CD4-positive, alpha-beta T cell treated with Interleukin-21 for 1 hour (primary cell): Measurements from ENCODE around the gene LDB1.
A peak's percentile ranks its signal among the peaks of the same experiment; 100 is the strongest.

Source experiments
- DNase-seq: peaks from one replicate; pipeline ENCODE4 v3.0.0-alpha.2; 2020

LDB1 gene

GRCh38 chr10:102112210-102112817, 7.9 kb downstream of the LDB1 start:
- no peak for DNase-seq

DNA sequence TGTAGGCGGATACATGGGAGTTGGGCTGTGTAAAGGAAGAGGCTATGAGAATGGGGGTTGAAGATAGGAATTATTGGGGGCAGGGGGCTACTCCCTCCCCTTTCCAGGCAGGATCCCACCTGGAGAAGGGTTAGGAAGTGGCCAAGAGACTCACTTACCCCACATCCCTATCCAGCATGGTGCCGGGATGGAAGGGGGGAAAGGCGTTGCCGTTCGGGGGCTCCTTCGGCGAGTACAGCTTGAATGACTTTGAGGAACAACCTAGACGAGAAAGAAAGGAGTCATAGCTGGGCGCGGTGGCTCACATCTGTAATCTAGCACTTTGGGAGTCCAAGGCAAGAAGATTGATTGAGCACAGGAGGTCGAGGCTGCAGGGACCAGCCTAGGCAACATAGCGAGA, 8.9 kb downstream of the LDB1 start:
- no peak for DNase-seq

DNA sequence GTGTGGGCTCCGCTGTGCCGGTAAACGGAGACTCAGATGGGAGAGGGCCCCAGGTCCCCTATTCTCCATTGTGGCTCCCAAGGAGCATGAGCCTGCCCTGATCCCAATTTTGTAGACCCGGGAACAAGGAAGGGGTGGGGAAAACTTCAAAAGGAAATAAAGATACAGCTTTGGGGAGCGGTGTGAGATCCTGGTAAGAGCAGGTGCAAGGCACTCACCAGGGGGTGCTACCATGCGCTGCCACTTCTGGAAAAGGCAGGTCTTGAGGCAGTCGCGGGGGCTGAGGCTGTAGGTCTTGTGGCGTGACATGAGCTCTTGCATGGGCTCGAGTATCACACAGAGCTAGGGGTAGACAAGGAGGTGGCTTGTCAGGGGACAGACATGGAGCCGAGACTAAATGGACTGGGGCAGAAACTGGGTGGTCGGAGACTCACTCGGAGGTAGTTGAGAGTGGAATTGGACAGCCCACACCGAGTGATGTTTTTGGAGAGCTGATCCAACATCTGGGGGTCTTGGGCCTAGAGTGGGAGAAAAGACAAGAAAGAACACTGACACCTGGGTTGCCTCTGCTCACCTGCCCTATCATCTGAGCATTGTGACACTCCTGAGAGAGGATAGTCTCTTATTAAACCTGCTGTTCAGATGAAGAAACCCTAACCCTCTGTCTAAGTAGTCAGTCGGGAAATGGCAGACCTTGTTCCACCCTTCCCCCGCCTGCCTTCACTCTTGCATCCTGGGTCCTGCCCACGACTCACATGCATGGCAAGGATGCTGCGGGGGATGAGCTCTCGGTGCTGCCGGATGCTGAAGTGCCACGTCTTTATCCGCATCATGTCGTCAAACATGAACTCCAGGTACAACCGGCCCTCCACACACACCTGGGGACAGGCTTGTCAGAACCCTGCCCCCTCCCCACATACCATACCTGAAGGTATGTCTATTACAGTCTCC, 10.7 kb downstream of the LDB1 start:
- DNase-seq: no peak

DNA sequence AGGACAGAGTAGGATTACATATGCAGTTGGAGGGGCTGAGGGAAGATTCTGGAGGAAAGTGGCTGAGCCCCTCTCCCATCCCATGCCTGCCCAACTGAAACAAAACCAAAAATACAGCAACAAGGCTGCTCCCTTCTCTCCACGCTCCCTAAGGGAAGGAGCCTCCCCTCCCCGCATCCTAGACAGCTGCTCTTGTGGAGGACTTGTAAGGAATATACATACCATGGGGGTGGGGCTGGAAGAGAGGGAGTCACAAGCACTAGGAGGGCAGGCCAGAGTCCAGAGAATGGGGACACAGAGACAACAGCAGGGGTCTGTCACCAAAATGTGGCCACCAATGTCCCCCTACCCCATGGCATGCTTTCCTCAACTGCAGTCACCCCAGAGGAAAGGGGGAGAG, 13.2 kb downstream of the LDB1 start:
- DNase-seq: no peak

DNA sequence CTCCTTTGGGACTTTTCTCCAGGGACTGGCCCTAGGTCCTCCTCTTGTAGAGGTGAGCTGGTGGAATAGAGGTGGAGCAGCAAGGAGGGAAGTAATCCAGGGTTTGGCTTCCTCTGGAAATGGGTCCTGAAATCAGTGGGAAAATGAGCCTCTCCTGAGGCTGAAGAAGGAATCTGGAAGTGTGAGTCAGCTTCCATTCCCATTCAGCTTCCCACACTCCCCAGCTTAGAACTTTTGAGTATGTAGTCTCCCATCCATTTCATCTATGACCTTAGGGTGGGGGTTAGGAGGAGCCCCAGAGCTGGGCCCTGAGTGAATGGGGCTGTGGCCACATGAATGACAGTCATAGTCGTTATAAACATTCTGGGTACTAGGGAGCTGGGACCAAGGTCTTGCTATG, 17.7 kb downstream of the LDB1 start:
- no peak for DNase-seq

GRCh38 chr10:102101152-102101551, 19.0 kb downstream of the LDB1 start:
- no peak for DNase-seq

DNA sequence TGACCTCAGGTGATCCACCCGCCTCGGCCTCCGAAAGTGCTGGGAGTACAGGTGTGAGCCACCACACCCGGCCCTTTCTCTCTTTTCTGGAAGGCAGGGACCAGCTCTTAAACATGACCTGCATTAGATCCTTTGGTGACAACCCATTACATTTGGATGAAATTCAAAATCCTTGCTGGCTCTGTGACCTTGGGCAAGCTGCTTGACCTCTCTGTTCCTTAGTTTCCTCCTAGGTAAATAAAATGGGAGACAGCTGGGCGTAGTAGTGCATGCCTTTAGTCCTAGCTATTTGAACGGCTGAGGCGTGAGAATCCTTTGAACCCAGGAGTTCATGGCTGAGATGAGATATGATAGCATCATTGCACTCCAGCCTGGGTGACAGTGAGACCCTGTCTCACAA, 23.7 kb downstream of the LDB1 start:
- no peak for DNase-seq

DNA sequence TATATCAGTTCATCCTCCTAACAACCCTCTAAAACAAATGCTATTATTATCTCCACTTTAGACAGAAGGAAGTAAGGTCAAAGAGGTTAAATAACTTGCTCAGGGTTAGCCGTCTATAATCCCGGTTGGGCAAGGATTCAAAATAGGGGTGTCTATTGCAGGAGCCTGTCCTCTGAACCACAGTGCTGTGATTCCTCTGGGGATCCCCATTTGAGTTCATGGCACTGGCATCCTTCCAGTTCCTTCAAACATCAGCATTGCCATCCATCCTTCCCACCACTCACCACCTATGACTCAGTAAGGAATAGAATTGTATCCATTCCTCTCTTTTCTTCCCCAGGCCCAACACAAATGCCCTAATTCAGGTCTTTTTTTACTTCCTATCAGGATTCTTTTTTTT, 29.4 kb downstream of the LDB1 start:
- no peak for DNase-seq

GRCh38 chr10:102086196-102086595, 34.0 kb downstream of the LDB1 start:
- DNase-seq: no peak

GRCh38 chr10:102085336-102085735, 34.8 kb downstream of the LDB1 start:
- no peak for DNase-seq

DNA sequence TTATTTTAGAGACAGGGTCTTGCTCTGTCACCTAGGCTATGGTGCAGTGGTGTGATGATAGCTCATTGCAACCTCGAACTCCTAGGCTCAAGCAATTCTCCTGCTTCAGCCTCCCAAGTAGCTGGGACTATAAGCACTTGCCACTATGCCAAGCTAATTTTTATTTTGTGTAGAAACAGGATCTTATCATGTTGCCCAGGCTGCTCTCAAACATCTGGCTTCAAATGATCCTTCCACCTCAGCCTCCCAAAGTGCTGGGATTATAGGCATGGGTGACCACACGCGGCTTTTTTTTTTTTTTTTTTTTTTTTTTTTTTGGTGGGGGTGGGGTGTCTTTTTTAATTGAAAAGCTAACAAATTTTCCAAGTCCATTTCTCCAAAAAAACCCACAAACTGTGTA, 36.6 kb downstream of the LDB1 start:
- DNase-seq: no peak

DNA sequence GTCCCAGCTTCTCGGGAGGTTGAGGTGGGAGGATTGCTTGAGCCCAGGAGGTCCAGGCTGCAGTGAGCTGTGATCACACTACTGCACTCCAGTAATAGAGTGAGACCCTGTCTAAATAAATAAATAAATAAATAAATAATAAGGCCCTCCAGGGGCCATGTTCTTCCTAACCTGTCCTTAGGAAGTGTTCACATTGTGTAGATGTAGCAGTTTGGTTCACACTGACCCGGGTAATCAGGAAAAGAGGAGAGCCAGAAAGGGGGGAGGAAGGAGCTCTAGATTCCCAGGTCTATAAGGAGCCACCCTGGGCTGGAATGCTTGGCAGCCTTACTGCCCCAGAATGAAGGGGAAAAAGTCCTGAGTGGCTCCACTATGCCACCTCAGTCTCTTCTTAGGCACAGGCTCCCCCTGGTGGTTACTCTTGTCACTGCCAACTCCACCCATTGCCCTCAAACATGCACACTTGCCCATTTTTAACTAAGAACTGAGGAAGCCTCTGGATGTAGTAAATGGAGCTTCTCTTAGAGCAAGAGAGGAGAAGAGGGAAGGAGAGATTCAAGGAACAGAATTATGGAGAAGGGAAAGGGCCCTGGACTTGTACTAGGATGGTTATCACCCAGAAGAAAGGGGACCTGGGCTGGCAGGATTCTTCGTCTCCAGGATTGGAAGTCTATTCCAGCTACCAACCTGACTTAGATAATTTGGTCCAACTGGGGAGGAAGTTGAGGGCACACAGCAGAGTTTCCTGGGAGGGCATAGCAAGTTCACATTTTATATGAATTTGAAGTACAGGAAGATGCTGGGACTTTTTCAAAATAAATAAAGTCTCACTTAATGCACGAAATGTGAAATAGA, 47.3 kb downstream of the LDB1 start:
- peak; percentile 83 for DNase-seq

- DNase-seq: no peak
These were observed 51.1 kb downstream of the LDB1 start for GRCh38 chr10:102069071-102069470.

DNA sequence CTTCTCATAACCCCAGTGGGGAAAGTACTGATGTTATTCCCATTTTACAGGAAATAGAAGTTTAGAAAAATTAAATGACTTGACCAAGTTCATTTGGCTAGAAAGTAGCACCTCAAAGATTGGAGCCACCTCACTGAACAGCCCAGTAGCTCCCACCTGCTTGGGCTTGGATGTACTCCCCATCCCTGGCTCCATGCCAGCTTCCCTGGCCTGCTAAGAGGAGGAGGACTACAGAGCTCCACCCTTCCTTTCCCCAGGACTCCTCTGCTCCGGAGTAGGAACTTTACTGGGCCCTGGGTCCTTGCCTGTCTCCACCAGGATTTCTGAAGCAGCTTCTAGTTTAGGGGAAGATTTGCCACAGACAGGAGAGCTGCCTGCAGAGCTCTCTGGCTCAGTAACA, 52.0 kb downstream of the LDB1 start:
- DNase-seq: no peak

DNA sequence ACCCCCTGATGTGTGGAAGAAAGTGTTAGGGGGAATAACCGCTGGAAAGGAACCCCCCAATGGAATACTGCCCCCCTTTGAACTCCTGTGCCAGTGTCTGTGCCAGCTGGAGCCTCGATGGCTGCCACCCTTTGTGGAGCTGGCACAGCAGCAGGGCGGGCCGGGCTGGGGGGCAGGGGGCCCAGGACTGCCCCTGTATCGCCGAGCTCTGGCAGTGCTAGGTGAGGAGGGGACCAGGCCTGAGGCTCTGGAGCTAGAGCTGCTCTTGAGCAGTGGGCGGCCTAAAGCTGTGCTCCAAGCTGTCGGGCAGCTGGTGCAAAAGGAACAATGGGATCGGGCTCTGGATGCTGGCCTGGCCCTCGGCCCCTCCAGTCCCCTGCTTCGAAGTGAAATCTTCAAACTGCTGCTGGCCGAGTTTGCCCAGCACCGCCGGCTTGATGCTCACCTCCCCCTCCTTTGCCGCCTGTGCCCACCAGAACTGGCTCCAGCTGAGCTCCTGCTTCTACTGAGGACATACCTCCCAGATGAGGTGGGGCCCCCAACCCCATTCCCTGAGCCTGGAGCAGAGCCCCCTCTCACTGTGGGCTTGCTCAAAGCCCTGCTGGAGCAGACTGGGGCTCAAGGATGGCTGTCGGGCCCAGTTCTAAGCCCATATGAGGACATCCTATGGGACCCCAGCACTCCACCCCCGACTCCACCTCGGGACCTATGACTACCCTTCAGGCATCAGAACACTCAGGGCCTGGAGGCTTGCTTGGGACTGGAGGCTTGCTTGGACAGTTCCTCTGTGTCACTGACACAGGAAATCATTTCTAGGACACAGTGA, 52.9 kb downstream of the LDB1 start:
- DNase-seq: no peak

DNA sequence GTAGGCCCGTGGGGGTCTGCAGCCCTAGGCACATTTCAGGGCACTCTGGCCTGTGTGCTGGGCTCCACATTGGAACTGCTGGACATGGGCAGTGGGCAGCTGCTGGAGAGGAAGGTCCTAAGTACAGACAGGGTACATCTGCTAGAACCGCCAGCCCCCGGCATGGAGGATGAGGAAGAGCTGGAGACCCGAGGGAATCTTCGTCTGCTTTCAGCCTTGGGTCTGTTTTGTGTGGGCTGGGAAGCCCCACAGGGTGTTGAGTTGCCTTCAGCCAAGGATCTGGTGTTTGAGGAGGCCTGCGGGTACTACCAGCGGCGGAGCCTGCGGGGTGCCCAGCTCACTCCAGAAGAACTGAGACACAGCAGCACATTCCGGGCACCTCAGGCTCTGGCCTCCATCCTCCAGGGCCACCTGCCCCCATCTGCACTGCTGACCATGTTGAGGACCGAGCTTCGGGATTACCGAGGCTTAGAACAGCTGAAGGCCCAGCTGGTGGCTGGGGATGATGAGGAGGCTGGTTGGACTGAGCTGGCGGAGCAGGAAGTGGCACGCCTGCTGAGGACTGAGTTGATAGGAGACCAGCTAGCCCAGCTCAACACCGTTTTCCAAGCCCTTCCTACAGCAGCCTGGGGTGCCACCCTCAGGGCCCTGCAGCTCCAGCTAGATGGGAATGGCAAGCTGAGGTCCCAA, 53.6 kb downstream of the LDB1 start:
- no peak for DNase-seq

DNA sequence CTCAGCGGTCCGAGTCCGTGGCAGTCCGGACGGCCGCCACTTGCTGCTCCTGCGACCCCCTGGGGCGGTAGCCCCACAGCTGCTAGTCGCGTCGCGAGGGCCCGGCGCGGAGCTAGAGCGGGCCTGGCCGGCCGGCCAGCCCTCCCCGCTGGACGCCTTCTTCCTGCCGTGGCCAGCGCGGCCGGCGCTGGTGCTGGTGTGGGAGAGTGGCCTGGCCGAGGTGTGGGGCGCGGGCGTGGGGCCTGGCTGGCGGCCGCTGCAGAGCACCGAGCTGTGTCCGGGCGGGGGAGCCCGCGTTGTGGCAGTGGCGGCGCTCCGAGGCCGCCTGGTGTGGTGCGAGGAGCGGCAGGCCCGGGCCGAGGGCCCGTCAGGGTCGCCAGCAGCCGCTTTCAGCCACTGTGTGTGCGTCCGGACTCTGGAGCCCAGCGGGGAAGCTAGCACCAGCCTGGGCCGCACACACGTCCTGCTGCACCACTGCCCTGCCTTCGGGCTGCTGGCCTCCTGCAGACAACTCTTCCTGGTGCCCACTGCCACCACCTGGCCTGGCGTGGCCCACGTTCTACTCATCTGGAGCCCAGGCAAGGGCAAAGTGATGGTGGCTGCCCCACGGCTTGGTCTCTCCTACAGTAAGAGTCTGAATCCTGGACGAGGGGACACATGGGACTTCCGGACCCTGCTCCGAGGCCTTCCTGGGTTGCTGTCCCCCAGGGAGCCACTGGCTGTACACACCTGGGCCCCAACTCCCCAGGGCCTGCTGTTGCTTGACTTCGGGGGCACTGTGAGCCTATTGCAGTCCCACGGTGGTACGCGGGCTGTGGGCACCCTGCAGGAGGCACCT, 54.4 kb downstream of the LDB1 start:
- no peak for DNase-seq

GRCh38 chr10:102064868-102065560, 55.2 kb downstream of the LDB1 start, which contains the start of gene HPS6:
Gene HPS6, plus strand, starts transcription at chr10:102065349. Its CDS starts 126 bp downstream, at chr10:102065475.
- DNase-seq: peak; percentile 90

- DNase-seq: no peak
These were observed 55.7 kb downstream of the LDB1 start for GRCh38 chr10:102064503-102064867.

GRCh38 chr10:102059987-102060386, 60.2 kb downstream of the LDB1 start:
- no peak for DNase-seq
